Aorta (tissue), 5 donors: ENCODE results near the gene LIN7A. TPM values are rescaled to one million over a fixed set of nuclear protein-coding genes. Genes with fewer than 3 reads are reported as not detected.

Experiments used
- ATAC-seq: fragments of 200-7000 bp; cut with Tn5 transposase; one replicate; pipeline ENCODE4 v1.9.1; 2022; ENCODE audit warnings: moderate library complexity; ENCODE audit not compliant: low FRiP score
- DNase-seq, 2 donors: peaks; one replicate each; pipeline ENCODE4 v3.0.0-alpha.2; 2020
- H3K27ac ChIP-seq, 2 donors: one replicate each; pipeline ENCODE4 v1.5.1; 2013; ENCODE audit warnings: low read length in 2 of 2, mild to moderate bottlenecking in 2 of 2, moderate library complexity in 2 of 2, control low read depth in 1 of 2, inconsistent platforms in 1 of 2, low read depth in 1 of 2
- H3K27me3 ChIP-seq, 2 donors: one replicate each; pipeline ENCODE4 v1.6.1; 2013; ENCODE audit warnings: control low read depth in 1 of 2, low read length in 1 of 2, mild to moderate bottlenecking in 1 of 2, moderate library complexity in 1 of 2; ENCODE audit not compliant: insufficient read depth in 2 of 2, control insufficient read depth in 1 of 2
- H3K36me3 ChIP-seq, 2 donors: one replicate each; pipeline ENCODE4 v1.6.1; 2013; ENCODE audit warnings: control low read depth in 1 of 2, low read length in 1 of 2, mild to moderate bottlenecking in 1 of 2; ENCODE audit not compliant: insufficient read depth in 2 of 2, control insufficient read depth in 1 of 2
- H3K4me1 ChIP-seq, 2 donors: one replicate each; pipeline ENCODE4 v1.6.1; 2013; ENCODE audit warnings: low read length in 2 of 2, control low read depth in 1 of 2, mild to moderate bottlenecking in 1 of 2, moderate library complexity in 1 of 2; ENCODE audit not compliant: insufficient read depth in 2 of 2, control insufficient read depth in 1 of 2
- H3K4me3 ChIP-seq, 2 donors: one replicate each; pipeline ENCODE4 v1.5.1; 2013; ENCODE audit warnings: low read length in 2 of 2, control low read depth in 1 of 2, mild to moderate bottlenecking in 1 of 2
- H3K9me3 ChIP-seq: one replicate; pipeline ENCODE4 v1.6.1; 2013; ENCODE audit warnings: mild to moderate bottlenecking, low read length; ENCODE audit not compliant: control insufficient read depth
- WGBS, 2 donors: extraction: QIAGEN DNeasy Blood & Tissue Kit; methylation state at CpG; one replicate each; pipeline ENCODE4 v1.1.7; 2013; 5-methylcytosine and 5-hydroxymethylcytosine counted together
- intact Hi-C, 2 donors: fragments of 100-400 bp; cut with DNase I; formaldehyde crosslinking; loops; one replicate each; pipeline versions ENCODE4 v1.14.2 to v1.15.0; 2022
- polyA plus RNA-seq, 2 donors: library from polyadenylated mRNA; stranded (reverse); fragments of 200-250 nt; gene quantifications; one replicate each; pipeline ENCODE4 v1.2.3, GENCODE V29; 2013
- total RNA-seq, 2 donors: library from RNA; stranded (reverse); fragmentation: NEBNext Ultra II Directional; extraction: Animal tissue kit (Norgen Biotek cat#: 25700); gene quantifications; one replicate each; pipeline ENCODE4 v1.2.1, GENCODE V29; 2021
- donor health status: healthy with polysubstance abuse.
- donor health status: Bipolar disorder and iron deficiency.
- donor health status: DM: no; HTN: no; CAD: no.
- donor health status: DM: no; HTN: no; CAD: no.
- donor health status: DM: yes; HTN: yes; CAD: no.

Gene LIN7A
- total and polyA plus RNA-seq, 4 donors: 0.08 to 5.8 (median 3.5) TPM

GRCh38 chr12:80936353-80936641 is 1.4 kb downstream of the LIN7A start:
- Histone ChIP-seq H3K9me3 (no peaks in the 10 kb centered on the region), H3K4me3 (peak overlapping the region in 1 of 2 donors; percentile 71), H3K36me3 (no peaks in the 10 kb centered on the region), H3K4me1 (no peaks in the 10 kb centered on the region), H3K27ac (no peak overlapping the region), H3K27me3 (no peaks in the 10 kb centered on the region)
- intact Hi-C loops: no loop called here
- ATAC-seq (peak; percentile 67), DNase-seq (no peak)
- 1 to 3% methylated on average over 11 of the region's 11 CpGs for WGBS, 2 donors

DNA sequence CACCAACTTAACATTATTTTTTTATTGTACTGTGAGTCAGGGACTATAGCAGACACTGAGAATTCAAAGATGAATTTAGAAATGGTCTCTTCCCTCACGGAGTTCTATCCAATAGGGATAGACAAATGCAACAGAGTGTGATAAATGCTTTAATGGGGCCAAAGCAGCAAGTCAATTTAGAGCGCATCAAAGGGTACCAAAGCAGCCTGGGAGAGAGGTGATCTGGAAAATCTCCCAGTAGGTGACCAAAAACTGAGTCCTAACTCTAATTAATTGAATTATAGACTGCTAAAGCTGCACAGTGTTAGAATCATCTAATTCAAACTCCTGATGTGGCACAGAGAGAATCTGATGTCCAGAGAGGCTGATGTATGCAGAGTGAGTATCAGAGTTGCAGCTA is 2.6 kb downstream of the LIN7A start:
- Histone ChIP-seq H3K27ac (no peak overlapping the region), H3K36me3 (no peaks in the 10 kb centered on the region), H3K27me3 (no peaks in the 10 kb centered on the region), H3K4me3 (no peak overlapping the region), H3K9me3 (no peaks in the 10 kb centered on the region), H3K4me1 (no peaks in the 10 kb centered on the region)
- 94 to 95% methylated on average over 2 of the region's 2 CpGs for WGBS, 2 donors
- intact Hi-C loops: no loop called here
- DNase-seq (no peak), ATAC-seq (no peak)

DNA sequence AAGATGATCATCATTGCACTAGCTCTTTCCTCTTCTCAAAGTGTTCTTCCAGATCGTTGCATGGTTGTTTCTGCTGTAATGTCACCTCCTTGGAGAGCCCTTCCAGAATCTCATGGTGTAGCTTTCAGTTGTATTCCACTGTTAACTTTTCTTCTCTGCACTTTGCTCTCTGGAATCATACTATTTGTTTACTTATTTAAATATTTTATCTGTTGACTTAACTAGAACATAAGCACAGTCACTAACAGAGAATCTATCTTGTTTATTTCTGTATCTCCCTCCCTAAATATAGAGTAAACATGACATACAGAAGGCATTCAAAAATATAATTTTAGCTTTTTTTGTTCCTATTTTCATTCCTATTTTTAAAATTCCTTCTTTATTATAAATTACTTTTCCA is 11.8 kb downstream of the LIN7A start:
- Histone ChIP-seq H3K9me3 (no peaks in the 10 kb centered on the region), H3K4me1 (no peaks in the 10 kb centered on the region), H3K27me3 (no peaks in the 10 kb centered on the region), H3K4me3 (no peak overlapping the region), H3K36me3 (no peaks in the 10 kb centered on the region), H3K27ac (no peak overlapping the region)
- intact Hi-C loops: no loop called here
- no peak for ATAC-seq
- no peak for DNase-seq
- 74 to 96% methylated on average over 1 of the region's 1 CpG for WGBS, 2 donors

GRCh38 chr12:80925237-80925636 is 12.5 kb downstream of the LIN7A start:
- Histone ChIP-seq H3K4me1 (no peaks in the 10 kb centered on the region), H3K27me3 (no peaks in the 10 kb centered on the region), H3K9me3 (no peaks in the 10 kb centered on the region), H3K36me3 (no peaks in the 10 kb centered on the region), H3K27ac (no peak overlapping the region), H3K4me3 (no peak overlapping the region)
- ATAC-seq: no peak
- 64 to 73% methylated on average over 2 of the region's 2 CpGs for WGBS, 2 donors
- no peak for DNase-seq
- intact Hi-C loops: no loop called here

GRCh38 chr12:80924437-80924836 is 13.3 kb downstream of the LIN7A start:
- H3K27me3 ChIP-seq: no peaks in the 10 kb centered on the region
- no peaks in the 10 kb centered on the region for H3K36me3 ChIP-seq
- H3K4me1 ChIP-seq: no peaks in the 10 kb centered on the region
- DNase-seq: no peak
- WGBS, 2 donors: 85 to 88% methylated on average over 2 of the region's 2 CpGs
- no peak overlapping the region for H3K27ac ChIP-seq
- H3K9me3 ChIP-seq: no peaks in the 10 kb centered on the region
- H3K4me3 ChIP-seq: no peak overlapping the region
- intact Hi-C loops: no loop called here
- ATAC-seq: no peak

- ATAC-seq (no peak), DNase-seq (no peak)
- intact Hi-C loops: no loop called here
- H3K27me3 ChIP-seq: no peaks in the 10 kb centered on the region
- no peaks in the 10 kb centered on the region for H3K36me3 ChIP-seq
- H3K4me3 ChIP-seq: no peak overlapping the region
- WGBS, 2 donors: 96% methylated on average over 4 of the region's 4 CpGs
- H3K4me1 ChIP-seq: no peaks in the 10 kb centered on the region
- H3K9me3 ChIP-seq: no peaks in the 10 kb centered on the region
- H3K27ac ChIP-seq: no peak overlapping the region
These were observed 17.7 kb downstream of the LIN7A start for GRCh38 chr12:80920006-80920405.

- Histone ChIP-seq H3K27ac (no peak overlapping the region), H3K36me3 (no peaks in the 10 kb centered on the region), H3K4me1 (no peaks in the 10 kb centered on the region), H3K4me3 (no peak overlapping the region), H3K9me3 (no peaks in the 10 kb centered on the region), H3K27me3 (no peaks in the 10 kb centered on the region)
- ATAC-seq (no peak), DNase-seq (no peak)
- 87 to 89% methylated on average over 3 of the region's 3 CpGs for WGBS, 2 donors
- intact Hi-C loops: no loop called here
These were observed 20.1 kb downstream of the LIN7A start for GRCh38 chr12:80917651-80918050.

- DNase-seq (no peak), ATAC-seq (no peak)
- Histone ChIP-seq H3K27me3 (no peaks in the 10 kb centered on the region), H3K36me3 (no peaks in the 10 kb centered on the region), H3K27ac (no peak overlapping the region), H3K9me3 (no peaks in the 10 kb centered on the region), H3K4me1 (no peaks in the 10 kb centered on the region), H3K4me3 (no peak overlapping the region)
- WGBS, 2 donors: 29 to 30% methylated on average over 13 of the region's 13 CpGs
- intact Hi-C loops: no loop called here
These were observed 24.6 kb downstream of the LIN7A start for GRCh38 chr12:80912901-80913770.

DNA sequence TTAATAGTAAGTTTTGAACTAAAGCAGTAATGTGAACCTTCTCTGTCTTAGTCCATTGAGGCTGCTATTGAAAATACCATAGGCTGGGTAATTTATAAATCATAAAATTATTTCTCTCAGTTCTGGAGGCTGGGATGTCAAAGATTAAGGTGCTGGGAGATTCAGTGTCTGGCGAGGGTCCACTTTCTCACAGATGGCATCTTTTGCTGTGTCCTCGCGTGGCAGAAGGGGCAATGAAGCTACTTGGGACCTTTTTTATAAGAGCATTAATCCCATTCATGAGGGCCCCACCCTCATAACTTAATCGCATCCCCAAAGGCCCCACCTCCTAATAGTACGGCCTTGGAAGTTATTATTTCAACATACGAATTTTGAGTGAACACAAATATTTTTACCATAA is 28.4 kb downstream of the LIN7A start:
- H3K27me3 ChIP-seq: no peaks in the 10 kb centered on the region
- no peak for DNase-seq
- intact Hi-C loops: no loop called here
- H3K27ac ChIP-seq: no peak overlapping the region
- H3K4me3 ChIP-seq: no peak overlapping the region
- WGBS, 2 donors: 87 to 90% methylated on average over 6 of the region's 6 CpGs
- no peaks in the 10 kb centered on the region for H3K4me1 ChIP-seq
- ATAC-seq: no peak
- no peaks in the 10 kb centered on the region for H3K36me3 ChIP-seq
- H3K9me3 ChIP-seq: no peaks in the 10 kb centered on the region
